HG02623 (cell line): ENCODE results near the gene SLC38A11.
"Not testable (repeated sequence)": the region's sequence is repeated elsewhere in the genome, so short reads cannot be mapped to it uniquely, and the experiment has no call there.

Experiments used
- ATAC-seq: cut with Tn5 transposase; IDR thresholded peaks from one replicate; pipeline ENCODE4 v1.9.1; 2021; ENCODE audit warnings: moderate library complexity; ENCODE audit not compliant: unreplicated experiment

Gene SLC38A11

GRCh38 chr2:164881524-164881923, 73.8 kb downstream of the SLC38A11 start:
- no peak for ATAC-seq

GRCh38 chr2:164879901-164880535, 75.3 kb downstream of the SLC38A11 start:
- no peak for ATAC-seq

GRCh38 chr2:164877927-164878326, 77.4 kb downstream of the SLC38A11 start:
- no peak for ATAC-seq

GRCh38 chr2:164877169-164877568, 78.2 kb downstream of the SLC38A11 start:
- no peak for ATAC-seq

DNA sequence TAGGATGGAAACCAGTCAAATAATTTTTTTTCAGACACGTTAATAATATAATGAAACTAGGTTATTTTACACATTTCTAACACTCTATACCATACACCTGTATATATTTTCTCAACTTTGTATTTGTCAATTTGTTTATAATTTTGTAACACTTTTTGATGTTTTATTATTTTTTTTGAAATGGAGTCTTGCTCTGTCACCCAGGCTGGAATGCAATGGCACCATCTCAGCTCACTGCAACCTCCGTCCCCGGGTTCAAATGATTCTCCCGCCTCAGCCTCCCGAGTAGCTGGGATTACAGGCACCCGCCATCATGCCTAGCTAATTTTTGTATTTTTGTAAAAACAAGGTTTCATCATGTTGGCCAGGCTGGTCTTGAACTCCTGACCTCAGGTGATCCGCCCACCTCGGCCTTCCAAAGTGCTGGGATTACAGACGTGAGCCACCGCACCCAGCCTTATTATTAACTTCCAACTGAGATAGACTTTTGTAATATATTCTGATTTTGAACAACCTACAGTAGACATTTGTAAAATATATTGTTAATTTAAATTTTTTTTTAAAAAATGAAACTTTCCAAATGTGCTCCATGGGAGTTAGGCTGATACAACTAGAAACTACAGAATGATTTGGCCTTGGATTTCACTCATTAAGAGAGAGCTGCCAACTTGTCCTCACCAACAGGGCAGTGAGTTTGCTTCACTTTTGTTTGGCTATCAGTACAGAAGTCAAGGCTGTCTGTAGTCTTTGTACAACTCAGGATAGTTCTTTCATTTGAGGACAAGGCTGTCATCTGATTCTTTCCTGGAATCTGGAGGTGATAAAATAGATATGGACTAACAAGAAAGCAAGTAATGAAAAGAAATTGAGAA, 79.8 kb downstream of the SLC38A11 start:
- no peak for ATAC-seq

DNA sequence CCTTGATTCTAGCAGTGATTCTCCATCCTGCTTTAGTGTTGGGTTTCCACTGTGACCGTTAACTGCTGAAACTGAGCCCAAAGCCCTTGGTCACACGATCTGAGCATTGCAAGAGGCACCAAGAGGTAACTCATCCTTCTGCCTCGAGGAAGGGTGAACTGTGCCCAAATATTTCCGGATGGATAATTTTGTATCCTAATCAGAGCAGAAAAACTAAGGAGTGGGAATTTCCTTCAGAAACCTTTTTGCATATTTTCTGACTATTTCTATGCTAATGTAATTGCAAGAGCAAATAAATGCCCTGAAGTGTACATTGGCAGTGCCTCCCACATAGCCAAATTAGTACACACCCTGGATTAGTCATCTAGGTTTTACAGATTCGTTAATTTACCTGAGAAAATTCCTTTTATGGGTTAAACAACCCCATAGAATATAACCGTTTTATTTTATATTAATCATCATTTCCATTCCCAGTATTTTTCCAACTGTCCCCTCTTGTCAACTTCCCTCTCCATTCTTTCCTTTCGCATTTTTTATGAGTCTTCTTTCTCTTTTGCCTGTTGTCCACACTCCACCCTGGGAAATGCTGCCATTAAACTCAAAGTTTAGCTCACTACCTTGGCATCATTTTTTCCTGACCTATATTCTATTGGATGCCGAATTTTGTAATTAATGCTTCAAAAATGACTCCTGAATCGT, 82.0 kb downstream of the SLC38A11 start:
- ATAC-seq, result no peak

GRCh38 chr2:164871404-164871803, 83.9 kb downstream of the SLC38A11 start:
- no peak for ATAC-seq

GRCh38 chr2:164869420-164869772, 85.9 kb downstream of the SLC38A11 start:
- no peak for ATAC-seq

- no peak for ATAC-seq
These were observed 86.5 kb downstream of the SLC38A11 start for GRCh38 chr2:164868563-164869419.

GRCh38 chr2:164867779-164868397, 87.4 kb downstream of the SLC38A11 start:
- no peak for ATAC-seq

GRCh38 chr2:164866381-164866780, 88.9 kb downstream of the SLC38A11 start:
- ATAC-seq, result not testable (repeated sequence)

GRCh38 chr2:164860694-164861042, 94.7 kb downstream of the SLC38A11 start:
- ATAC-seq, result no peak

- ATAC-seq, result not testable (repeated sequence)
These were observed 95.2 kb downstream of the SLC38A11 start for GRCh38 chr2:164859906-164860693.

DNA sequence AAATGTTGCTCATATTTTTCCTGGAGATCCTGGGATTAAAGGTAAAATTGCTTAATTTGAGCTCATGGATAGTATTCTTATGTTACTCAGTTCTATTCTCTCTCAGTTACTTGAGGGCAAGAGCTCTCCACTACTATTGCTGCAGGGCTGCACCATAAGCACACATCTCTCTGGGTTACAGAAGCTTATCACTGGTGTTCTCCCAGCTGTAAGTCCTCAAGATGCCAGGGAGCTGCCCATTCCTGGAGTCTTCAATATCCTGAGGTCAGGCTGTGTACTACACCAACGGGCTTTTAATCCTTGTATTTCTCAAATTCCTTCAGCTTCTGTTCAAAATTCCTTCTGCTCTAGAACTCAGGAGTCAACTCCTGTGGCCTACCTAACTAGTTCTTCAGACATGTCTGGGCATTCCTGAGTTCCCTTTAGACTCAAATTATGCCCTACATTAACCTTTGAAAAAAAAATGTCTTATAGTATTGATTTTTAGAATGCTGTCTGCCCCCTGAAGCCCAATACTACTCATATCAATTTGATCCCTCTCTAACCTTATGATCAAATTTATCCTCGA, 96.0 kb downstream of the SLC38A11 start:
- no peak for ATAC-seq

DNA sequence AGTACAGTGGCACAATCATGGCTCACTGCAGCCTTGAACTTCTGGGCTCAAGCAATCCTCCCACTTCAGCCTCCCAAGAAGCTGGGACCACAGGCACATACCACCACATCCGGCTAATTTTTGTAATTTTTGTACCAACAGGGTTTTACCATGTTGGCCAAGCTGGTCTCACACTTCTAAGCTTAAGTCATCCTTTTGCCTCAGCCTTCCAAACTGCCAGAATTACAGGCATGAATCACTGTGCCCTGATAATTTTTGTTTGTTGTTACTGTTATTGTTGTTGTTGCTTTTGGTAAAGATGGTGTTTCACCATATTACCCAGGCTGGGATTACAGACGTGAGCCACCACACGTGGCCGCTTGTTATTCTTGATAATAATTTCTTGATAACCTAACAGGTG, 103.2 kb downstream of the SLC38A11 start:
- no peak for ATAC-seq

DNA sequence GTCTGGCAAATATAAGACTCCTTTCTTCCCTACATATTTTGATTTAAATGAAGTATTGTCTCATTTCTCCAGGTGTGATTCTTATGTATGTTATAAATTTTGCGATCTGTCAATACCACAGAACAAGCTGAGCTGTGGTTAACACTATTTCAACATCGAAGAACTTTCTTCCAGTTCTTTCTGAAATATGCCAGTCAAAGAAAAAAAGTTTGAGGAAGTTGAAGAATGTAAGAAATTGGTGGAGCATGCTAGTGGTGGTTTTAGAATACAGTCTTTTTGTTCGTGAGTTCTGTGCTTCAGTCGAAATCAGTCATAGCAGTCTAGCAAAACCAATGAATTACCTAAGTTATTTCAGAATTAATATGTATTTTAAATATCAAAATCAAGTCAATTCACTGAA, 105.1 kb downstream of the SLC38A11 start:
- no peak for ATAC-seq

GRCh38 chr2:164849506-164849905, 105.8 kb downstream of the SLC38A11 start:
- ATAC-seq, result no peak

DNA sequence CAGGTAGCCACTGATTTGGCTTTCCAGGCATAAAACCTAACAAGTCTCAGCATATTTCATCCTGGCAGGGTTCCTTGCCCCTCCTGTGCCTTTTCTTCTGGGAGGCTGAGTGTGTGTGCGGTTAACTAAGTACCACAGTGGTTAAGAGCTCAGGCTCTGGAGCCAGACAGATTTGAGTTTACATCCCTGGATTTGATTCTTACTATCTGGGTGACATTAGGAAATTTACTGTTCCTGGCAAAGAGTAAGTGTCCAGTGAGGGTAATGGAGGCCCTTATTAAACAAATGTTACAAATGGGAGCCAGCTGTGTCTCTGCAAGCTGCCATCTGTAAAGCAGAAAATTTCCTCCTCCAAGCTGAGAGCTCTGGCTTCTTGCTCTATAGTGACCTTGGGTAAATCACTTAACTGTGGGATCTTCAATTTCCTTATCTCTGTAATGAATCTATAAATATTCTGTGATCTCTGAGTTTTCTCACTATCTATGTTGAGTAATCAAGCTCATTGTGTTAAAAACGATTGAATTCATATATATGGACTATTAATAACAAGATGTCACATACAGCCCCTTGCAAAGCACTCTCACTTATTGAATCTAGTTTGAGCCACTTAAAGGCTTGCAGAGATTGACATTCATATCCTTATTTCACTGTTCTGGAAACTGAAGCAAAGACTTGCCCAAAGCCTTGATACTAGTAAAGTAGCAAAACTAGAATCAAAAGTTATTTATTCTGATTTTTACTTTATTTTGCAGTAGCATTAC, 107.2 kb downstream of the SLC38A11 start:
- no peak for ATAC-seq

GRCh38 chr2:164847291-164847690, 108.0 kb downstream of the SLC38A11 start:
- no peak for ATAC-seq
